Neural cell (in vitro differentiated cells): ENCODE results near the gene CA5A.
"Not testable (repeated sequence)": the region's sequence is repeated elsewhere in the genome, so short reads cannot be mapped to it uniquely, and the experiment has no call there.

Experiments used
- CTCF ChIP-seq: fragments of 450-650 bp; IDR thresholded peaks from 2 replicates; pipeline ENCODE4 v1.5.1; 2014; ENCODE audit warnings: antibody characterized with exemption, mild to moderate bottlenecking, moderate library complexity; ENCODE audit not compliant: poor library complexity, severe bottlenecking
- MXI1 ChIP-seq: fragments of 450-650 bp; conservative IDR thresholded peaks from 2 replicates; pipeline ENCODE4 v1.6.1; 2014; ENCODE audit warnings: antibody characterized with exemption, mild to moderate bottlenecking; ENCODE audit not compliant: poor library complexity, severe bottlenecking
- POLR2AphosphoS5 ChIP-seq: IDR thresholded peaks from 2 replicates; pipeline ENCODE4 v1.6.1; 2012
- REST ChIP-seq: IDR thresholded peaks from 2 replicates; pipeline ENCODE4 v1.6.1; 2012; ENCODE audit warnings: borderline replicate concordance

- TF ChIP-seq CTCF, REST, MXI1, POLR2AphosphoS5: not testable (repeated sequence)
Measured at GRCh38 chr16:87869879-87870417, 66.4 kb downstream of the CA5A start.
